Measurements from ENCODE around the gene TENM3. TPM values are rescaled to one million over a fixed set of nuclear protein-coding genes. Genes with fewer than 3 reads are reported as not detected.
A peak's percentile ranks its signal among the peaks of the same experiment; 100 is the strongest.

Gene TENM3
- total and polyA plus RNA-seq, 2 of the 8 experiments (the other 6 are each of a cell fraction or from before 2014, with no cell fraction given) = 36.9 to 69.3 TPM

- Histone ChIP-seq H4K5ac (ENCODE audit: insufficient read length, low read depth, low read length) (no peak overlapping the region), H4K20me1 (replicated peaks in 1 of 2; ENCODE audit: control insufficient read depth in 1 of 2, insufficient read depth in 2 of 2, low read length in 2 of 2) (no peaks in the 10 kb centered on the region), H3K79me2 (ENCODE audit: control insufficient read depth in 1 of 2, insufficient read depth in 2 of 2, low read length in 2 of 2) (no peaks in the 10 kb centered on the region), H2BK12ac (ENCODE audit: low read depth, low read length) (no peak overlapping the region), H3K9me3 (ENCODE audit: insufficient read depth in 2 of 2, low read depth in 1 of 2, low read length in 1 of 2) (no peaks in the 10 kb centered on the region), H3K23ac (ENCODE audit: insufficient read length) (no peak overlapping the region), H3K4me3 (ENCODE audit: extremely low read depth in 1 of 4, insufficient read depth in 2 of 4, low read depth in 3 of 4, low read length in 4 of 4) (no peak overlapping the region), H2AFZ (ENCODE audit: low read length) (no peak overlapping the region), H3K27me3 (replicated peaks in 1 of 4; ENCODE audit: control insufficient read depth in 3 of 4, extremely low read depth in 1 of 4, insufficient read depth in 3 of 4, low read length in 3 of 4) (no peaks in the 10 kb centered on the region), H3K4me1 (replicated peaks in 1 of 4; ENCODE audit: control insufficient read depth in 3 of 4, insufficient read depth in 4 of 4, low read length in 3 of 4) (peaks cover 0 to 3% (median 0%) of the 10 kb centered on the region in 4 experiments; a peak in 3 of 7 replicates), H3K4ac (replicated peaks; ENCODE audit: insufficient read length, low read depth, low read length) (no peak overlapping the region), H3K56ac (replicated peaks; ENCODE audit: insufficient read length, low read depth, low read length) (no peak overlapping the region), H2BK20ac (ENCODE audit: low read length) (no peak overlapping the region), H2BK15ac (ENCODE audit: low read length) (no peak overlapping the region), H2BK5ac (ENCODE audit: low read depth, low read length) (no peak overlapping the region), H3K18ac (ENCODE audit: extremely low read depth, low read length) (no peak overlapping the region), H4K91ac (replicated peaks; ENCODE audit: insufficient read length, low read length) (no peak overlapping the region), H2AK5ac (ENCODE audit: low read depth, low read length) (no peak overlapping the region), H3K27ac (ENCODE audit: low read depth, low read length) (0 out of 2 replicates have a peak overlapping the region, but pooled peaks have one; percentile 14), H3K79me1 (ENCODE audit: low read depth, low read length) (no peaks in the 10 kb centered on the region), H4K8ac (ENCODE audit: extremely low read depth, insufficient read depth, low read length) (no peak overlapping the region), H3K9ac (replicated peaks in 1 of 4; ENCODE audit: extremely low read depth in 1 of 4, low read depth in 3 of 4, low read length in 3 of 4) (no peak overlapping the region), H3K14ac (ENCODE audit: insufficient read length) (no peak overlapping the region), H3K36me3 (ENCODE audit: control insufficient read depth in 2 of 4, insufficient read depth in 4 of 4, low read length in 3 of 4) (no peaks in the 10 kb centered on the region; a peak in 2 of 8 replicates), H3K4me2 (ENCODE audit: insufficient read depth in 1 of 2, low read depth in 2 of 2, low read length in 2 of 2) (no peak overlapping the region), H2BK120ac (replicated peaks; ENCODE audit: low read depth, low read length) (no peak overlapping the region), H3K23me2 (ENCODE audit: low read depth, low read length) (no peaks in the 10 kb centered on the region)
- DNase-seq (ENCODE audit: low read depth in 1 of 2, low spot score in 2 of 2) = no peak
- ChIA-PET POLR2A (ENCODE audit: partially characterized antibody) (no interaction called here), CTCF (ENCODE audit: partially characterized antibody) (no interaction called here)
- TF ChIP-seq, protein P1, sequence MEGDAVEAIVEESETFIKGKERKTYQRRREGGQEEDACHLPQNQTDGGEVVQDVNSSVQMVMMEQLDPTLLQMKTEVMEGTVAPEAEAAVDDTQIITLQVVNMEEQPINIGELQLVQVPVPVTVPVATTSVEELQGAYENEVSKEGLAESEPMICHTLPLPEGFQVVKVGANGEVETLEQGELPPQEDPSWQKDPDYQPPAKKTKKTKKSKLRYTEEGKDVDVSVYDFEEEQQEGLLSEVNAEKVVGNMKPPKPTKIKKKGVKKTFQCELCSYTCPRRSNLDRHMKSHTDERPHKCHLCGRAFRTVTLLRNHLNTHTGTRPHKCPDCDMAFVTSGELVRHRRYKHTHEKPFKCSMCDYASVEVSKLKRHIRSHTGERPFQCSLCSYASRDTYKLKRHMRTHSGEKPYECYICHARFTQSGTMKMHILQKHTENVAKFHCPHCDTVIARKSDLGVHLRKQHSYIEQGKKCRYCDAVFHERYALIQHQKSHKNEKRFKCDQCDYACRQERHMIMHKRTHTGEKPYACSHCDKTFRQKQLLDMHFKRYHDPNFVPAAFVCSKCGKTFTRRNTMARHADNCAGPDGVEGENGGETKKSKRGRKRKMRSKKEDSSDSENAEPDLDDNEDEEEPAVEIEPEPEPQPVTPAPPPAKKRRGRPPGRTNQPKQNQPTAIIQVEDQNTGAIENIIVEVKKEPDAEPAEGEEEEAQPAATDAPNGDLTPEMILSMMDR (IDR thresholded peaks at IDR 0.05; ENCODE audit: control extremely low read depth in 1 of 3, insufficient read depth in 1 of 3, low read depth in 1 of 3, low read length in 3 of 3) = no peak
- TF ChIP-seq SIRT6 (IDR thresholded peaks at IDR 0.05; ENCODE audit: low read length) = no peak
- TF ChIP-seq SRF (IDR thresholded peaks at IDR 0.05; ENCODE audit: low read depth, low read length) = no peak
- FAIRE-seq = peak; percentile 65
- WGBS, 2 experiments (ENCODE audit: extremely low coverage in 1 of 2, insufficient coverage in 1 of 2, insufficient read length in 1 of 2, insufficient replicate concordance in 2 of 2, low coverage in 1 of 2, low lambda C conversion rate in 2 of 2, missing lambda C conversion rate in 1 of 2) = 84% methylated on average over 5 of the region's 5 CpGs; no CpG with 5 or more reads in 1 of the 2 experiments
Measured at GRCh38 chr4:182221987-182222386, 21.2 kb upstream of the TENM3 start.
